Measurements from ENCODE around the gene SUN5.
A peak's percentile ranks its signal among the peaks of the same experiment; 100 is the strongest.
"Not testable (repeated sequence)": the region's sequence is repeated elsewhere in the genome, so short reads cannot be mapped to it uniquely, and the experiment has no call there.

Gene SUN5

DNA sequence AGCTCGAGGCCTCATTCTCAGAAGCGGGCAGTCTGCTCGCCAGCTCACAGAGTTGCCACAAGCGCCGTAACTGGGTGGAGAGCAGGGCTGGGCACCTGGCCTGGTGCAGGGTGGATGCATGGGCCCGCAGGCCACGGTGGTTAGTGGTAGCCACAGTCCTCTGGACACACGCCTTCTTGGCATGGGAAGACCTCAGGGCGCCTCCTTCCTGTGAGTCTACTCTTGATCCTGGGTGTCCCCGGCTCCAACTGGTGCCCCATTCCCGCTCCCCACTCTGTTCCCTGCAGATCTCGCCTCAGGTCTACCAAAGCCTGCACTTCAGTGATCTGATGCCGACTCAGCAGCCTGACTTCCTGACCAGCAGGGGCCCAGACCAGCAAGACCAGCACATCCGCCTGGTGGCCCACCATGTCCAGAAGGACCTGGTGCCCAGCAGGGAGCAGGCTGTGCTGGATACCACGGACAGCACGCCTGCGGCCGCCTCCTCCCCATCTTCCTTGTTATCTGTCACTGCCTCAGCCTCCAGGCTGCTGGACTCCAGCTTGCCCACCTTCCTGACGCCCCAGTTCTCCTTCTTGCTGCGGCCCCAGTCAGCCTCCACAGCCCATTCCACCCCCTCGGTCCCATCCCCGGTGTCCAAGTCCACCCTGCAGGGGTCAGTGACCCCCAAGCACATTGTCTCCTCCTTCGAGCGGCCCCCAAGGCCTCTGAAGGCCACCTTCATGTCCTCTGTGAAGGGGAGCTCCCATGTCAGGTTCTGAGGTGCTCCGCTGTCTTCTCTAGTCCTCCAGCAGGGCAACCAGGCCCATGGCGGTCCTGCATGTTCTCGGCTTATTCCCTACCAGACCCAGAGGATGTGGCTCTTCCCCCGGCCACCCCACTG is 43.1 kb downstream of the SUN5 start:
- Mint-ChIP-seq H3K4me1 (peaks cover 44% of the 10 kb centered on the region), H3K27ac (peak overlapping the region; percentile 43)

DNA sequence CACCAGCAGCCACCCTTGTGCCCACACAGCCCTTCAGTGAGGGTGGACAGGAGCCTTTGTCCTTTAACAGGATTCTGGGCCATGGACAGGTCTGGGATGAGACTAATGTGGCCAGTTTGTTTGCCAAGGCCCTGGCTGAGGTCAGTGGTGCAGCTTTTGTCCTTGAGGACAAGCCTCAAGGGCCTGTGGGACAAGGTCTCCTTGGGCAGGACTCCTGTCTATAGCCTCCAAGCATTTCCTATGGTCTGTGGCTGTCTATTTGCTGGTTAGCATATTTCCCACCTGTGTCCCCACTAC is 44.1 kb downstream of the SUN5 start:
- ATAC-seq (no peak), DNase-seq (ENCODE audit: low spot score in 2 of 2) (no peak)
- Mint-ChIP-seq H3K36me3 (no peaks in the 10 kb centered on the region), H3K4me1 (peaks cover 35% of the 10 kb centered on the region), H3K27ac (no peak overlapping the region), H3K9me3 (peaks cover 18% of the 10 kb centered on the region), H3K4me3 (no peak overlapping the region)

More for the DNA sequence above, 43.1 kb downstream of the SUN5 start:
- H3K9me3 Mint-ChIP-seq = peaks cover 15% of the 10 kb centered on the region
- DNase-seq (ENCODE audit: low spot score in 2 of 2) (peak in 1 of 2 donors; percentile 41), ATAC-seq (no peak)
- H3K36me3 Mint-ChIP-seq = no peaks in the 10 kb centered on the region
- no peak overlapping the region for H3K4me3 Mint-ChIP-seq

DNA sequence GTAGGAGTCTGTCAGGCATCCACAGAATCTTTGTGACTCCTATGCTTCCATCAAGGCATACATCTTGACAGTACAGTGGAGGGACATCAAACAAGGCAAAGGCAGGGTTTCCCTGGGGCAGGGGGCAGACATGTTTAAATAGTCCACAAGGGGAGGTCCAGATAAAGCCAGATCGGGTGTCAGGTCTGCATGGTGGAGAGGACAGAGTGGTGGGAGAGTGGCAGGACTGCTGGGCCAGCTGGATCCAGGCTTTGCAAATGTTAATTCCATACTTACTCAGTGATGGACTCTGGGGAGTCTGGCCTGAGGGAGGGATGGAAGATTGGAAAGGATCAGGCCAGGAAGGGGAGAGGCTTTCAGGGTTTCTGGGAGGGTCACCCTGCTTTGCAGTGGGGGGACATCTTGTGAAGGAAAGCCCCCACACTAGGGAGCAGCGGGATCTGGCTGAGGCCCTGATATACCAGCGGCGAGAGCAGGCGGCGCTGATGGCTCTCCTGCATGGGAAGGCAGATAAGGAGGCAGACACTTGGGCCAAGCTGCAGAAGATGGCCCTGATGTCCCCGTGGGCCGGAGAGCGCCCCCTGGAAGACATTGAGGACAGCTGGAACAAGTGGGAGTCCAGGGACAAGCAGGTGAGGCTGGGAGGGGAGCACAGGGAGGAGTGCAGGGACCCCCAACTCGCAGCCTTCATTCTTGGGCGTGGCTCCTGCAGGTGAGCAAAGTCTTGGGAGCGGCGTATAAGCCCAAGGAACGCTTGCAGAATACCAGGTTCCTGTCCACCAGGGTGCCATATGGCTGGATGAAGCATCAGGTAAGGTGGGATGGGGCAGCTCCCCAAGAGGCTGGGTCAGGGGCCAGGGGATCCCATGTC is 44.6 kb downstream of the SUN5 start:
- H3K36me3 Mint-ChIP-seq = no peaks in the 10 kb centered on the region
- no peak overlapping the region for H3K4me3 Mint-ChIP-seq
- DNase-seq (ENCODE audit: low spot score in 2 of 2) = no peak
- ATAC-seq = no peak
- H3K4me1 Mint-ChIP-seq = peaks cover 32% of the 10 kb centered on the region
- peaks cover 18% of the 10 kb centered on the region for H3K9me3 Mint-ChIP-seq
- peak overlapping the region; percentile 9 for H3K27ac Mint-ChIP-seq

DNA sequence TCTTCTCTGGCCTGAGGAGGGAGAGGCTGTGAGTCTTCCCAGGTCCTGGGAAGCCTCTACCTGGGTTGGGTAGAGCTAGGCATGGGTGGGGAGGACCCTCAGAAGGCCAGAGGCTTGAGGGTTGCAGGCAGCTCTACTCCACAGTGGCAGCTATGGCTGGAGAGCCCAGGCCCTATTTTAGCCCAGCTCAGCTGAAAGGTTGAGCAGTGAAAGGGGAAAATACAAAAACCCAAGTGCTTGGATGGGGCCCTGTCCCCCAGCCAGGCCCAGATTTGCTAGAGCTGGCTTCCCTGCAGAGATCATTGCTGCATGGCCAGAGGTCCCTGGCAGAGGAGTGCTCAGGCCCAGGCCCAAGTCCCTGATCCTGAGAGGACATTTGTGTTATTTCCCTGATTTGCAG is 45.7 kb downstream of the SUN5 start:
- ATAC-seq = no peak
- Mint-ChIP-seq H3K4me1 (peaks cover 26% of the 10 kb centered on the region), H3K27ac (peak overlapping the region; percentile 9)

DNA sequence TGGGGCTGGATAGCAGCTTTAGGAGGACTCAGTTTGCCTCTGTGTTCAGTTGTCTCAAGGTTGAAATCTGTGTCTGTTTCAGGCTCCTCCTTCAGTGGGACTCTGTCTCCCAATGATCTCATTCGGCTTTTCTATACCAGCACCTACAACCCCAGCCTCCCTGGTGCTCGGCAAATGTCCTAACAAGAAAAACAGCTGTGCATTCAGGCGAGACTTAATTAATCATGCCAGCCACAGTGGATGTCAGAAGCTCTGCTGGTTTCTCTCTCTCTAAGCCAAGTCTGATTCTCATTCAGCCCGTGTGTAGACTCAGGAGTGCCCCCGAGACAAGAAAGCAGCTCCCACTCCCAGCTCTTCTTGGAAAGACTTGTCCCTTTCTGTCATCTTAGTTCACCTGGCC is 46.8 kb downstream of the SUN5 start:
- DNase-seq (ENCODE audit: low spot score in 2 of 2) (no peak), ATAC-seq (no peak)
- Mint-ChIP-seq H3K9me3 (peaks cover 18% of the 10 kb centered on the region), H3K36me3 (no peaks in the 10 kb centered on the region), H3K4me1 (peaks cover 18% of the 10 kb centered on the region), H3K27ac (no peak overlapping the region), H3K4me3 (no peak overlapping the region)

More for the DNA sequence above, 45.7 kb downstream of the SUN5 start:
- no peak for DNase-seq (ENCODE audit: low spot score in 2 of 2)
- Mint-ChIP-seq H3K36me3 (no peaks in the 10 kb centered on the region), H3K4me3 (no peak overlapping the region), H3K9me3 (peaks cover 18% of the 10 kb centered on the region)

DNA sequence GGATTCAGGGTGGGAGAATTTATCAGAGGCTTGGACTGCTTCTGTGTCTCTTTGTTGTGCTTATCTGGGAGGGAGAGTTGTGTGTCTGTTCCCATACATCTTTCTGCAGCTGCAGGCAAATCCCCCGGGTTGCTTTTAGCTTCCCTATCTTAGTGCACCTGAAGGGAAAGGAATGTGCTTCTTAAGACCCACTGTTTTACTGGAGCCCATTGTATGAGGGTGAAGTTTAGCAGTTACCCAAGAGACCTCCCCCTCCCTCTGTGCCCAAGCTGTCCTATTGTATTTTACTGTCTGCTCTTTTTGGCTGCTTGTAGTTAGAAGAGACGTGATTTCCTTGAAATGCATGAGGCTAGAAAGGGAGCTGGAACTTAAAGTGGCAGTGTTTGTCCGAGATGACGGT is 53.7 kb downstream of the SUN5 start:
- H3K27ac Mint-ChIP-seq; H3K9me3 Mint-ChIP-seq; H3K36me3 Mint-ChIP-seq; DNase-seq (ENCODE audit: low spot score in 2 of 2); ATAC-seq; H3K4me3 Mint-ChIP-seq: not testable (repeated sequence)
- H3K4me1 Mint-ChIP-seq = peaks cover 19% of the 10 kb centered on the region

DNA sequence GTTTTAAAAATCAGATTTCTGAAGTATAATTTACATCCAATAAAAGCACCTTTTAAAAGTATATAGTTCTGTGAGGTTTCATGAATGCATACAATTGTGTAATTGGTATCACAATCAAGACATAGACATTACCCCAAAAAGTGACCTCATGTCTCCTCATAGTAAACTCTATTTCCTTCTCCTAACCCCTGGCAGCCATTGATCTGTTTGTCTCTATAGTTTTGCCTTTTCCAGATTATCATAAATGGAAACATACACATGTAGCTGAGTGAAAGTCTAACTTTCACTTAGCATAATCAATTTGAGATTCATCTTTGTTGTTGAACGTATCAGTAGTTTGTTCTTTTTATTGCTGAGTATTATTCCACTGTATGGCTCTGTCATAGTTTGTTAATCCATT is 57.6 kb downstream of the SUN5 start:
- Mint-ChIP-seq H3K36me3 (no peaks in the 10 kb centered on the region), H3K4me1 (peaks cover 21% of the 10 kb centered on the region), H3K27ac (no peak overlapping the region), H3K9me3 (peaks cover 3% of the 10 kb centered on the region), H3K4me3 (no peak overlapping the region)
- ATAC-seq (no peak), DNase-seq (ENCODE audit: low spot score in 2 of 2) (no peak)

DNA sequence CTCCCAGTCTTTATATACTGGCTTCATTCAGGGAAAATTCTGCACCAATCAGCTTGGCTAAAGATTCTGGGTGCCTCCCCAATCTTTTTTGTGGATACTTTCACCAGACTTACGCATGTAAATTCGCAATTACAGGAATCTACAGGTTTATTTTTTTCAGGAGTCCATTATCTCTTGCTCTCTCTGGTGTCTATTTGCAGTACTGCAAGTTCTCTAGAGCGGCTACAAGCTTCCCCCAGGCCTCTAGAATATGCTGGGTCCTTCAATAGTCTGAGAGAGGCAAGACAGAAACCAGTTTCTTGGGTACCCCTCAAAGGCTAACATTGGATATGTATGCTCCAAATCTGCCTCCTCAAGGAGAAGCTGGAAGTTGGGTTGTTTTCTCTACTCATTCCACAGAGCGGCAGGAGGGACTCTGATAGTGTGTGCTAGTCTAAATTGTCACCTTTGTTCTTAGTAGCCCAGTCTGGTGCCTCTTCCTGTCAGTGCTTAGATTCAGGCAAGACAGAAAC is 58.5 kb downstream of the SUN5 start:
- Mint-ChIP-seq H3K9me3 (peaks cover 3% of the 10 kb centered on the region), H3K4me1 (peaks cover 21% of the 10 kb centered on the region), H3K27ac (no peak overlapping the region), H3K36me3 (no peaks in the 10 kb centered on the region), H3K4me3 (no peak overlapping the region)
- ATAC-seq (peak; percentile 76), DNase-seq (ENCODE audit: low spot score in 2 of 2) (no peak)

DNA sequence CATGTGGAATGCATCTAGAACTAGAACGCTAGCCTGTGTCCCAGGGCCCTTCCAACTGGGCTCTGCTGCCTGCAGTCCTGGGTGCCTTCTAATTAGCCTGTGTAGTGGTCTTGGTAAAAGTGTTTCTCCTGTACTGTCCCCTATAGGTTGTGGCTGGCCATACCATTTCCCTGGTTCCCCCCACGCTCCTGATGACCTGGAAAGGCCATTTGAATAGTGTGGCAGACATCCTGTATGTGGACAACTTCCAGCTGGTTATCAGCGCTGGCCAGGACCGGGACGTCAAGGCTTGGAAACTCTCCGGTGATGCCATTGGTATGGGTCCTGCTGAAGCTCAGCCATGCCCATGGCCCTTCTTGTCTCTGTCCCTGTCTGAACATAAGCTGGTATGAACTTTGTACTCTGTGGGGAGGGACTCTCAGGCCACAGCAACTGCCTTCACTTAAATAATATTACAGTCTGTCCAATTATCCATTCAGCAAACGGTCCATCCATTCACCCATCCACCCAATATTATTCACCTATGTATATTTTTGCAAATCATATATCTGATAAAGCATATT is 60.7 kb downstream of the SUN5 start:
- ATAC-seq (no peak), DNase-seq (ENCODE audit: low spot score in 2 of 2) (no peak)
- H3K36me3 Mint-ChIP-seq = no peaks in the 10 kb centered on the region
- peaks cover 16% of the 10 kb centered on the region for H3K4me1 Mint-ChIP-seq
- no peak overlapping the region for H3K4me3 Mint-ChIP-seq
- no peak overlapping the region for H3K27ac Mint-ChIP-seq
- peaks cover 3% of the 10 kb centered on the region for H3K9me3 Mint-ChIP-seq

DNA sequence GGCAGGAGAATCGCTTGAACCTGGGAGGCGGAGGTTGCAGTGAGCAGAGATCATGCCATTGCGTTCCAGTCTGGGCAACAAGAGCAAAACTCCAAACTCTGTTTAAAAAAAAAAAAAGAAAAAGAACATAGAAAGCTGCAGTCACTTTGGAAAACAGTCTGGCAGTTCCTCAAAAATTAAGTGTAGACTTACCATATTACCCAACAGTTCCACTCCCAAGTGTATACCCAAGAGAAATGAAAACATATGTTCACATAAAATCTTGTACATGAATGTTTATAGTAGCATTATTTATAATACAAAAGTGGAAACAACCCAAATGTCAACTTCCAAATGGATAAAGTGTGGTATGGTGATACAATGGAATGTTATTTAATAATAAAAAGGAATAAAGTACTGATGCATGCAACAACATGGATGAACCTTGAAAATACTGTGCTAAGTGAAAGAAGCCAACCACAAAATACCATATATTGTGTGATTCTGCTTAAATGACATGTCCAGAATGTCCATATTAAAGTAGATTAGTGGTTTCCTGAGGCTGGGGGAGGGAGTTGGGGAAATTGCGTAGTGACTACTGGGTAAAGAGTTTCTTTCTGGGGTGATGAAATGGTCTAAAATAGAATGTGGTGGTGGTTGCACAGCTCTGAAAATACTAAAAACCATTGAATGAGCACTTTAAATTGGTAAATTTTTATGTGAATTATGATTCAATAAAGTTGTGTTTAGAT is 62.9 kb downstream of the SUN5 start:
- no peak overlapping the region for H3K4me3 Mint-ChIP-seq
- no peaks in the 10 kb centered on the region for H3K36me3 Mint-ChIP-seq
- no peak for ATAC-seq
- H3K27ac Mint-ChIP-seq = no peak overlapping the region
- peaks cover 10% of the 10 kb centered on the region for H3K4me1 Mint-ChIP-seq
- DNase-seq (ENCODE audit: low spot score in 2 of 2) = no peak
- H3K9me3 Mint-ChIP-seq = peaks cover 3% of the 10 kb centered on the region

DNA sequence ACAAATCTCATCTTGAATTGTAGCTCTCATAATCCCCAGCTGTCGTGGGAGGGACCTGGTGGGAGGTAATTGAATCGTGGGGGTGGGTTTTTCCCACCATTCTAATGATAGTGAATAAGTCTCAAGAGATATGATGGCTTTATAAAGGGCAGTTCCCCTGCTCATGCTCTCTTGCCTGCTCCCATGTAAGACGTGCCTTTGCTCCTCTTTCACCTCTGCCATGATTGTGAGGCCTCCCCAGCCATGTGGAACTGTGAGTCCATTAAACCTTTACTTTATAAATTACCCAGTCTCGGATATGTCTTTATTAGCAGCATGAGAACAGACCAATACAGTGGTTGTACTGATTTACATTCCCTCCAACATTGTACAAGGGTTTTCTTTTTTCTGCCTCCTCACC is 69.7 kb downstream of the SUN5 start:
- Mint-ChIP-seq H3K9me3 (no peaks in the 10 kb centered on the region), H3K4me1 (no peaks in the 10 kb centered on the region), H3K4me3 (no peak overlapping the region), H3K27ac (no peak overlapping the region), H3K36me3 (no peaks in the 10 kb centered on the region)
- ATAC-seq (no peak), DNase-seq (ENCODE audit: low spot score in 2 of 2) (no peak)

Measured in stimulated activated effector memory CD8-positive, alpha-beta T cell treated with anti-CD3 and anti-CD28 coated beads, Interleukin-12 subunit alpha, Interleukin-12 subunit beta, amount 100 ng/mL, for 72 hours (primary cell).